ENCODE measurements around the gene RORC.
"Not testable (repeated sequence)": the region's sequence is repeated elsewhere in the genome, so short reads cannot be mapped to it uniquely, and the experiment has no call there.

The RORC gene

GRCh38 chr1:151805066-151805820 lies 26.4 kb downstream of the RORC start, which contains the start of gene LINGO4:
Gene LINGO4 (minus strand): TSS chr1:151805419. CDS start chr1:151802704, 2,715 bp downstream.
- DNase-seq (ENCODE audit: low read depth, low spot score): no peak

GRCh38 chr1:151803915-151804314 lies 27.7 kb downstream of the RORC start:
- DNase-seq (ENCODE audit: low read depth, low spot score): no peak

GRCh38 chr1:151803164-151803563 lies 28.4 kb downstream of the RORC start:
- DNase-seq (ENCODE audit: low read depth, low spot score): no peak

- no peak for DNase-seq (ENCODE audit: low read depth, low spot score)
Measured at GRCh38 chr1:151802372-151802771, 29.2 kb downstream of the RORC start.

- DNase-seq (ENCODE audit: low read depth, low spot score): no peak
Measured at GRCh38 chr1:151801846-151802245, 29.8 kb downstream of the RORC start.

- no peak for DNase-seq (ENCODE audit: low read depth, low spot score)
Measured at GRCh38 chr1:151801310-151801820, 30.2 kb downstream of the RORC start.

- no peak for DNase-seq (ENCODE audit: low read depth, low spot score)
Measured at GRCh38 chr1:151800830-151801229, 30.8 kb downstream of the RORC start.

- DNase-seq (ENCODE audit: low read depth, low spot score): no peak
Measured at GRCh38 chr1:151799179-151800022, 32.2 kb downstream of the RORC start.

GRCh38 chr1:151798571-151798970 lies 33.0 kb downstream of the RORC start:
- no peak for DNase-seq (ENCODE audit: low read depth, low spot score)

- DNase-seq (ENCODE audit: low read depth, low spot score): no peak
Measured at GRCh38 chr1:151790940-151791651, 40.5 kb downstream of the RORC start.

- peak; percentile 96 for DNase-seq (ENCODE audit: low read depth, low spot score)
Measured at GRCh38 chr1:151790071-151790939, 41.3 kb downstream of the RORC start, which contains the start of gene TDRKH. Gene TDRKH (minus strand): TSS chr1:151790500. CDS start chr1:151783022, 7,478 bp downstream.

GRCh38 chr1:151787689-151788088 lies 43.9 kb downstream of the RORC start:
- no peak for DNase-seq (ENCODE audit: low read depth, low spot score)

- DNase-seq (ENCODE audit: low read depth, low spot score): no peak
Measured at GRCh38 chr1:151783796-151784195, 47.8 kb downstream of the RORC start.

GRCh38 chr1:151782741-151783140 lies 48.9 kb downstream of the RORC start:
- DNase-seq (ENCODE audit: low read depth, low spot score): no peak

GRCh38 chr1:151782026-151782425 lies 49.6 kb downstream of the RORC start:
- DNase-seq (ENCODE audit: low read depth, low spot score): not testable (repeated sequence)

- not testable (repeated sequence) for DNase-seq (ENCODE audit: low read depth, low spot score)
Measured at GRCh38 chr1:151780736-151781135, 50.9 kb downstream of the RORC start.

- DNase-seq (ENCODE audit: low read depth, low spot score): no peak
Measured at GRCh38 chr1:151779852-151780251, 51.8 kb downstream of the RORC start.

GRCh38 chr1:151777317-151777716 lies 54.3 kb downstream of the RORC start:
- no peak for DNase-seq (ENCODE audit: low read depth, low spot score)

- no peak for DNase-seq (ENCODE audit: low read depth, low spot score)
Measured at GRCh38 chr1:151776665-151777062, 54.9 kb downstream of the RORC start.

GRCh38 chr1:151775894-151776664 lies 55.5 kb downstream of the RORC start:
- no peak for DNase-seq (ENCODE audit: low read depth, low spot score)
